ENCODE results near the gene ANKRD13C. TPM values are rescaled to one million over a fixed set of nuclear protein-coding genes. Genes with fewer than 3 reads are reported as not detected.

The ANKRD13C gene
- total and polyA plus RNA-seq, 4 donors: 3.3 to 14.1 (median 8.3) TPM

DNA sequence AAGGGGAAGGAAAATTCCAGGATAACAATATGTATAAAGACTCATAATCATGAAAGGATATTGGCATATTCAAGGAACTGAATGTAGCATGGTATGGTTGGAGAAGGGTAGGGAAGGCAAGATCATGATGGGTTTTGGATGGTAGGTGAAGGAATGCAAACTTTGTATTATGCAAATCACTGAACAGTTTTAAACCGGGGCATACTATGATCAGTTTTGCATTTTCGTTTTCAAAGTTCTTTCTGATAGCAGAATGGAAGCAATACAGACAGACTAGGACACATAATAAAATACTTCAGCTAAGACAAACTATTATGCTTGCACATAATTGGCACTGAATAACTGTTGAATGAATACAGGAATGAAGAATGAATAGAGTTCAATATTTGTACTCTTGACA lies 42.1 kb upstream of the ANKRD13C start:
- Histone ChIP-seq H3K4me3 (ENCODE audit: low read depth in 1 of 3, low read length in 3 of 3) (no peak overlapping the region), H3K27me3 (ENCODE audit: control insufficient read depth in 4 of 4, insufficient read depth in 4 of 4, low read length in 3 of 4) (no peaks in the 10 kb centered on the region), H3K9me3 (ENCODE audit: control insufficient read depth in 4 of 4, low read length in 3 of 4) (no peaks in the 10 kb centered on the region), H3K9ac (ENCODE audit: low read depth in 1 of 2, low read length in 2 of 2) (no peak overlapping the region), H3K4me1 (ENCODE audit: control insufficient read depth in 4 of 4, insufficient read depth in 4 of 4, low read length in 3 of 4) (no peaks in the 10 kb centered on the region), H3K36me3 (ENCODE audit: control insufficient read depth in 4 of 4, insufficient read depth in 3 of 4, low read depth in 1 of 4, low read length in 3 of 4) (no peaks in the 10 kb centered on the region), H3K27ac (ENCODE audit: low read depth in 1 of 2, low read length in 2 of 2) (no peak overlapping the region)
- no peak for DNase-seq (ENCODE audit: low spot score)
- 67% methylated on average over 2 of the region's 2 CpGs for WGBS
- TF ChIP-seq EGR1 (IDR thresholded peaks at IDR 0.05; ENCODE audit: low read depth in 2 of 2) (no peak), REST (IDR thresholded peaks at IDR 0.05) (no peak), GABPA (IDR thresholded peaks at IDR 0.05 in 1 of 2, conservative IDR thresholded peaks at IDR 0.05 in 1 of 2) (no peak), HNF4A (conservative IDR thresholded peaks at IDR 0.05) (no peak), TAF1 (conservative IDR thresholded peaks at IDR 0.05) (no peak), RAD21 (IDR thresholded peaks at IDR 0.05) (no peak), RXRA (IDR thresholded peaks at IDR 0.05) (no peak)

DNA sequence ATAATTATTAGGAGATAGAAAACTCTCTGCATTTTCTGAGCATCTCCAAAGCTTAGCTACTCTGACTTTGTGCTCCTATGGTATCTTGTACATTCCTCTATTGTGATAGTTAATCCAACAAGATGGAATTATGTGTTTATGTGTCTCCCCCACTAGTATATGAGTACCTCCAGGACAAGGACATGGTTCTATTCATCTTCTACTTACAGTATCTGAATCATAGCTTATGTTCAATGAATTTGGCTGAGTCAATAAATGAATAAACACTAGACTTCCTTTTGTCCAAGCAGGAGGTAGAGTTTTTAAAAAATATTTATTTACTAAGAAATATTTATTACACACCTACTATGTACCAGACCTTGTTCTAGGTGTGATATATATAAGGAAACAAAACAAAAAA lies 38.1 kb upstream of the ANKRD13C start:
- Histone ChIP-seq H3K27ac (ENCODE audit: low read depth in 1 of 2, low read length in 2 of 2) (no peak overlapping the region), H3K36me3 (ENCODE audit: control insufficient read depth in 4 of 4, insufficient read depth in 3 of 4, low read depth in 1 of 4, low read length in 3 of 4) (no peaks in the 10 kb centered on the region), H3K4me3 (ENCODE audit: low read depth in 1 of 3, low read length in 3 of 3) (no peak overlapping the region), H3K9ac (ENCODE audit: low read depth in 1 of 2, low read length in 2 of 2) (no peak overlapping the region), H3K27me3 (ENCODE audit: control insufficient read depth in 4 of 4, insufficient read depth in 4 of 4, low read length in 3 of 4) (no peaks in the 10 kb centered on the region), H3K9me3 (ENCODE audit: control insufficient read depth in 4 of 4, low read length in 3 of 4) (no peaks in the 10 kb centered on the region), H3K4me1 (ENCODE audit: control insufficient read depth in 4 of 4, insufficient read depth in 4 of 4, low read length in 3 of 4) (no peaks in the 10 kb centered on the region)
- TF ChIP-seq FOXA1 (IDR thresholded peaks at IDR 0.05): no peak
- TF ChIP-seq HNF4G (IDR thresholded peaks at IDR 0.05): no peak
- TF ChIP-seq, protein P1, sequence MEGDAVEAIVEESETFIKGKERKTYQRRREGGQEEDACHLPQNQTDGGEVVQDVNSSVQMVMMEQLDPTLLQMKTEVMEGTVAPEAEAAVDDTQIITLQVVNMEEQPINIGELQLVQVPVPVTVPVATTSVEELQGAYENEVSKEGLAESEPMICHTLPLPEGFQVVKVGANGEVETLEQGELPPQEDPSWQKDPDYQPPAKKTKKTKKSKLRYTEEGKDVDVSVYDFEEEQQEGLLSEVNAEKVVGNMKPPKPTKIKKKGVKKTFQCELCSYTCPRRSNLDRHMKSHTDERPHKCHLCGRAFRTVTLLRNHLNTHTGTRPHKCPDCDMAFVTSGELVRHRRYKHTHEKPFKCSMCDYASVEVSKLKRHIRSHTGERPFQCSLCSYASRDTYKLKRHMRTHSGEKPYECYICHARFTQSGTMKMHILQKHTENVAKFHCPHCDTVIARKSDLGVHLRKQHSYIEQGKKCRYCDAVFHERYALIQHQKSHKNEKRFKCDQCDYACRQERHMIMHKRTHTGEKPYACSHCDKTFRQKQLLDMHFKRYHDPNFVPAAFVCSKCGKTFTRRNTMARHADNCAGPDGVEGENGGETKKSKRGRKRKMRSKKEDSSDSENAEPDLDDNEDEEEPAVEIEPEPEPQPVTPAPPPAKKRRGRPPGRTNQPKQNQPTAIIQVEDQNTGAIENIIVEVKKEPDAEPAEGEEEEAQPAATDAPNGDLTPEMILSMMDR (IDR thresholded peaks at IDR 0.05; ENCODE audit: low read depth, low read length, missing input control): no peak
- no peak for TF ChIP-seq REST (IDR thresholded peaks at IDR 0.05)
- DNase-seq (ENCODE audit: low spot score): no peak

All from liver (tissue), 9 donors.